HG03039 (cell line): Measurements from ENCODE around the gene UPK3BL1.
A peak's percentile ranks its signal among the peaks of the same experiment; 100 is the strongest.

ENCODE experiments used
- ATAC-seq: cut with Tn5 transposase; IDR thresholded peaks from one replicate; pipeline ENCODE4 v1.9.1; 2021; ENCODE audit warnings: mild to moderate bottlenecking, moderate library complexity; ENCODE audit not compliant: unreplicated experiment

UPK3BL1 gene

DNA sequence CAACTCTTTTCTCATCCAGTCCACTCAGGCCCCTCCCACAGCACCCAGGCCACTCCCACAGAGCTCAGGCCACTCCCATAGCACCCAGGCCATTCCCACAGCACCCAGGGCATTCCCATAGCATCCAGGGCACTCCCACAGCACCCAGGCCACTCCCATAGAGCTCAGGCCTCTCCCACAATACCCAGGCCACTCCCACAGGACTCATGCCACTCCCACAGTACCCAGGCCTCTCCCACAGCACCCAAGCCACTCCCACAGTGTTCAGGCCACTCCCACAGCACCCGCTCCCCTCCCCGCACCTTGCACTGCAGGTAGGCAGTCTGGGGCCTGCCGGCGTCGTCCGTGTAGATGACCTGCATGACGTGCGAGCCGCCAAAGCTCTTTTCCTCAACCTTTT lies 52.7 kb downstream of the UPK3BL1 start:
- ATAC-seq = peak; percentile 41
